OCI-LY7 (cell line): ENCODE results near the gene FAM169A.

Experiments
- CTCF ChIP-seq: fragments of 200-600 bp; sonication (generic); conservative IDR thresholded peaks from 2 replicates; pipeline ENCODE4 v1.5.1; 2014; ENCODE audit warnings: mild to moderate bottlenecking, antibody characterized with exemption, low read length, moderate library complexity, mixed read lengths
- EZH2phosphoT487 ChIP-seq: fragments of 200-600 bp; sonication (generic); IDR thresholded peaks from 2 replicates; pipeline ENCODE4 v1.6.1; 2018; ENCODE audit warnings: low read depth, borderline replicate concordance, mild to moderate bottlenecking, mixed run types, antibody characterized with exemption, low read length, moderate library complexity, mixed read lengths

GRCh38 chr5:74765929-74766328, 100.3 kb downstream of the FAM169A start:
- TF ChIP-seq CTCF, result no peak
- no peak for TF ChIP-seq EZH2phosphoT487
